HG02973 (cell line): ENCODE data around the gene TCF15.

Experiments used
- ATAC-seq: cut with Tn5 transposase; IDR thresholded peaks from one replicate; pipeline ENCODE4 v1.9.1; 2021; ENCODE audit warnings: moderate library complexity; ENCODE audit not compliant: unreplicated experiment

TCF15 gene

DNA sequence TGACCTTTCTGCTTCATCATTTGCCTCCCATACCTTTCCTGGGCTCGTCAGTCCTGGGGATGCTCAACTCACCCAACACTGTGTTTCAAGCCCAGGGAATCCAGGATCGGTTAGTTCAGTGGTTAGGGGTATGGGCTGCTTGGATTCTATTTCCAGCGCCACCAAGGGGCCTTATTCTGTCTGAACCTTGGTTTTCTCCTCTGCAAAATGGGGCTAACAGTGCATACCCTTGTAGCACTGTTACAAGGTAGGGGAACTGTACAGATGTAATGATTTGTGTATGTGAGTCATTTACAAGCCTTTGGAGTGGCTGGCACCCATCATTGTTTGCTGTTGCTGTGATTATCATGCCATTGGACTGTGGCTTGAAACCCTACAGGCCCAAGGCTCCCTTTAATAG lies 52.0 kb downstream of the TCF15 start:
- ATAC-seq: no peak

- ATAC-seq: no peak
Measured at GRCh38 chr20:556984-557383, 53.1 kb downstream of the TCF15 start.

DNA sequence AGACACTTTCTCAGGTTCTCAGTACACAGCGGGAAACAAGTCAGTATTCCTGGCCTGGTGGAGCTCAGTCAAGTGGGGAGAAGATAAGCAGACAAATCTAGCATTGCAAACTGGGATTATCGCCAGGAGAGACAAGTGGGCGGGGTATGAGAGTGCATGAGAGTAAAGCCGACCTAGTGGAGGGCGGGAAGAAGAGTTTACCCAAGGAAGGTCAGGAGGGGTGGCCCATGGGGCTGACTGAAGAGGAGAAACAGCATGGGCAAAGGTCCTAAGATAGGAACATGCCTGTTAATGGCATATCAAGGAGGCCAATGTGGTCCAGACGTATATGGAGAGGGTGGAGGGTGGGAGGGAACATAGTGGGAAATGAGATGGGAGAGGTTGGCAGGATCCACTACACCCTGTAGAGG lies 54.1 kb downstream of the TCF15 start:
- no peak for ATAC-seq
